Endothelial cell of umbilical vein (primary cell): Measurements from ENCODE around the gene NTN1. TPM values are rescaled to one million over a fixed set of nuclear protein-coding genes. Genes with fewer than 3 reads are reported as not detected.

Experiments used
- BruUV-seq: library from RNA; stranded (reverse); fragments of 400-500 nt; replicated peaks from 2 replicates; lab custom pipeline; 2021; lab: Mats Ljungman, UMichigan
- CTCF ChIA-PET: fragments of 300-600, 350-600 bp; sonication (Branson Sonifier 250); formaldehyde crosslinking; loops from one replicate; lab custom pipeline; 2021; ENCODE audit warnings: antibody characterized with exemption, inconsistent platforms; lab: Charles Lee
- POLR2A ChIA-PET: fragments of 300-600, 350-600 bp; sonication (Branson Sonifier 250); formaldehyde crosslinking; loops from one replicate; lab custom pipeline; 2021; ENCODE audit warnings: antibody characterized with exemption, inconsistent platforms; lab: Charles Lee
- DNase-seq: peaks from one replicate; pipeline ENCODE4 v3.0.0-alpha.2; 2011; ENCODE audit warnings: low read depth, low spot score
- FAIRE-seq: peaks from 2 replicates; lab custom pipeline; 2011; peaks lifted over from hg19 to GRCh38; lab: Jason Lieb, UNC
- H2AFZ ChIP-seq: 2 replicates; pipeline ENCODE4 v1.6.0; 2012; ENCODE audit warnings: low read depth, low read length, control low read depth, inconsistent platforms
- H3K27ac ChIP-seq: 2 replicates; pipeline ENCODE4 v1.5.1; 2011; ENCODE audit warnings: low read depth, mild to moderate bottlenecking, control low read depth, low read length, moderate library complexity; ENCODE audit not compliant: insufficient read depth
- H3K27me3 ChIP-seq, 2 experiments: 2 replicates each; pipeline versions ENCODE4 v1.6.0 to v1.6.1; 2011; ENCODE audit warnings: low read length in 2 of 2, mixed read lengths in 1 of 2; ENCODE audit not compliant: control insufficient read depth in 2 of 2, insufficient read depth in 2 of 2
- H3K36me3 ChIP-seq, 2 experiments: 2 replicates in 1 of 2; 3 replicates in 1 of 2; pipeline ENCODE4 v1.5.1; 2011; ENCODE audit warnings: low read length in 2 of 2, mild to moderate bottlenecking in 1 of 2, moderate library complexity in 1 of 2; ENCODE audit not compliant: control insufficient read depth in 2 of 2, insufficient read depth in 2 of 2; ENCODE audit errors: extremely low read depth in 1 of 2
- H3K4me1 ChIP-seq: 3 replicates; pipeline ENCODE4 v1.5.1; 2011; ENCODE audit warnings: mild to moderate bottlenecking, low read length; ENCODE audit not compliant: control insufficient read depth, insufficient read depth; ENCODE audit errors: extremely low read depth
- H3K4me2 ChIP-seq: 2 replicates; pipeline ENCODE4 v1.6.1; 2011; ENCODE audit warnings: low read length, control low read depth, mixed read lengths; ENCODE audit not compliant: insufficient read depth
- H3K4me3 ChIP-seq, 3 experiments: fragments of 200-600 bp in 1 of 3; sonication (generic), shearing (Covaris generic) in 1 of 3; replicated peaks in 1 of 3; 2 replicates each; pipeline ENCODE4 v1.5.1; 2011 to 2016; ENCODE audit warnings: control low read depth in 3 of 3, low read length in 3 of 3, mild to moderate bottlenecking in 2 of 3, inconsistent platforms in 1 of 3, low read depth in 1 of 3, moderate library complexity in 1 of 3; ENCODE audit not compliant: insufficient read depth in 1 of 3
- H3K79me2 ChIP-seq: 2 replicates; pipeline ENCODE4 v1.6.0; 2012; ENCODE audit warnings: low read length, inconsistent platforms; ENCODE audit not compliant: control insufficient read depth, insufficient read depth
- H3K9ac ChIP-seq: replicated peaks from 2 replicates; pipeline ENCODE3; 2011; ENCODE audit warnings: low read length, control low read depth; ENCODE audit not compliant: insufficient read depth; ENCODE audit errors: extremely low read depth
- H3K9me1 ChIP-seq: replicated peaks from 3 replicates; pipeline ENCODE4 v1.6.0; 2011; ENCODE audit warnings: mild to moderate bottlenecking, low read length; ENCODE audit not compliant: control insufficient read depth, insufficient read depth; ENCODE audit errors: extremely low read depth
- H3K9me3 ChIP-seq: replicated peaks from 2 replicates; pipeline ENCODE4 v1.5.1; 2012; ENCODE audit warnings: low read length, inconsistent platforms; ENCODE audit not compliant: control insufficient read depth, insufficient read depth
- H4K20me1 ChIP-seq: replicated peaks from 2 replicates; pipeline ENCODE3; 2011; ENCODE audit warnings: mild to moderate bottlenecking, low read length; ENCODE audit not compliant: control insufficient read depth, insufficient read depth; ENCODE audit errors: extremely low read depth
- CTCF ChIP-seq, 2 donors: IDR thresholded peaks; 1 replicate in 1 of 2; 2 replicates in 1 of 2; pipeline ENCODE4 v1.5.1; 2011; ENCODE audit warnings: low read length in 2 of 2, mild to moderate bottlenecking in 2 of 2, moderate library complexity in 2 of 2, control low read depth in 1 of 2, inconsistent platforms in 1 of 2, low read depth in 1 of 2; ENCODE audit not compliant: insufficient read depth in 1 of 2; ENCODE audit errors: extremely low read depth in 1 of 2
- EZH2 ChIP-seq: IDR thresholded peaks from 2 replicates; pipeline ENCODE4 v1.6.1; 2012; ENCODE audit warnings: borderline replicate concordance, low read depth, mild to moderate bottlenecking, moderate library complexity, low read length, inconsistent platforms; ENCODE audit not compliant: severe bottlenecking
- FOS ChIP-seq: IDR thresholded peaks from 2 replicates; pipeline ENCODE4 v1.6.1; 2011; ENCODE audit warnings: mild to moderate bottlenecking, low read length, moderate library complexity, borderline replicate concordance; ENCODE audit not compliant: insufficient read depth
- GATA2 ChIP-seq: IDR thresholded peaks from 2 replicates; pipeline ENCODE4 v1.7.0; 2011; ENCODE audit warnings: low read depth, mild to moderate bottlenecking, moderate library complexity, mixed read lengths, low read length; ENCODE audit not compliant: insufficient read length, insufficient read depth
- JUN ChIP-seq: IDR thresholded peaks from 2 replicates; pipeline ENCODE4 v1.6.1; 2011; ENCODE audit warnings: borderline replicate concordance, low read depth; ENCODE audit not compliant: insufficient read length, insufficient read depth
- MAX ChIP-seq: IDR thresholded peaks from 2 replicates; pipeline ENCODE4 v1.6.1; 2011; ENCODE audit not compliant: insufficient read depth, insufficient read length
- MYC ChIP-seq: IDR thresholded peaks from one replicate; pipeline ENCODE4 v1.6.1; 2011; ENCODE audit warnings: mild to moderate bottlenecking, low read depth, low read length
- POLR2A ChIP-seq: IDR thresholded peaks from 2 replicates; pipeline ENCODE4 v1.6.1; 2012; ENCODE audit warnings: low read depth, mild to moderate bottlenecking, control low read depth, low read length
- POLR2AphosphoS5 ChIP-seq: IDR thresholded peaks from 2 replicates; pipeline ENCODE4 v1.6.1; 2012; ENCODE audit warnings: low read depth, mild to moderate bottlenecking, control low read depth, low read length, moderate library complexity; ENCODE audit not compliant: insufficient read depth
- dilution Hi-C: fragments of 300-500 bp; cut with MboI; formaldehyde crosslinking; loops from one replicate; pipeline ENCODE4 v1.15.0; 2019; ENCODE audit warnings: low sequenced_read_pairs; ENCODE audit not compliant: extremely low pct_ligation_motif_present
- intact Hi-C: fragments of 100-400 bp; cut with micrococcal nuclease; formaldehyde crosslinking; loops from one replicate; pipeline ENCODE4 v1.10.0; 2022
- polyA plus RNA-seq, 4 experiments: library from polyadenylated mRNA; depleted of rRNA in 3 of 4; stranded (reverse) in 3 of 4; unstranded in 1 of 4; fragments of >200 nt; gene quantifications; 2 replicates each; pipeline versions ENCODE4 v1.2.1 to v1.2.3, GENCODE V29; 2011 to 2012; ENCODE audit warnings: missing spikeins in 1 of 4
- total RNA-seq: library from RNA; stranded (reverse); gene quantifications from 2 replicates; pipeline ENCODE4 v1.2.3, GENCODE V29; 2021

The NTN1 gene
- total and polyA plus RNA-seq, 2 donors (not counting 3 experiments of a cell fraction or from before 2014, with no cell fraction given), result 0.10 to 0.18 TPM

GRCh38 chr17:9090641-9091096, 69.4 kb downstream of the NTN1 start:
- dilution Hi-C loops, result no loop called here
- Histone ChIP-seq H3K4me3 (no peak overlapping the region), H3K36me3 (no peaks in the 10 kb centered on the region), H3K27me3 (no peaks in the 10 kb centered on the region), H3K79me2 (no peaks in the 10 kb centered on the region), H3K4me1 (no peaks in the 10 kb centered on the region), H4K20me1 (no peaks in the 10 kb centered on the region), H3K9ac (no peak overlapping the region), H3K27ac (no peak overlapping the region), H3K9me1 (no peaks in the 10 kb centered on the region), H3K4me2 (no peak overlapping the region), H3K9me3 (no peaks in the 10 kb centered on the region), H2AFZ (no peak overlapping the region)
- no peak for DNase-seq
- CTCF ChIA-PET, result interaction anchor here (0.6 kb wide), 1 partner anchor 258 kb away, joined by 3 read pairs; no protein-coding TSS in a partner anchor
- intact Hi-C loops, result no loop called here
- no peak for TF ChIP-seq GATA2
- TF ChIP-seq JUN, result no peak
- TF ChIP-seq MYC, result no peak
- no TSS peak for BruUV-seq
- POLR2A ChIA-PET, result no interaction called here
- no peak for FAIRE-seq

GRCh38 chr17:9094193-9094592, 72.9 kb downstream of the NTN1 start:
- Histone ChIP-seq H2AFZ (no peak overlapping the region), H3K9me3 (no peaks in the 10 kb centered on the region), H3K79me2 (no peaks in the 10 kb centered on the region), H3K27ac (no peak overlapping the region), H3K4me2 (no peak overlapping the region), H3K4me1 (no peaks in the 10 kb centered on the region), H3K9ac (no peak overlapping the region), H3K4me3 (no peak overlapping the region), H3K36me3 (no peaks in the 10 kb centered on the region), H3K27me3 (no peaks in the 10 kb centered on the region), H4K20me1 (no peaks in the 10 kb centered on the region), H3K9me1 (no peaks in the 10 kb centered on the region)
- intact Hi-C loops (no loop called here), dilution Hi-C loops (no loop called here)
- ChIA-PET CTCF (no interaction called here), POLR2A (no interaction called here)
- DNase-seq (no peak), FAIRE-seq (no peak)
- TF ChIP-seq FOS (no peak), CTCF (IDR thresholded peaks at IDR 0.05; ENCODE audit: extremely low read depth in 1 of 2, insufficient read depth in 1 of 2, low read depth in 1 of 2, low read length in 2 of 2) (no peak), GATA2 (no peak), MAX (no peak), JUN (no peak), POLR2A (no peak), POLR2AphosphoS5 (no peak), MYC (no peak), EZH2 (no peak)
- no TSS peak for BruUV-seq
